SK-N-SH (cell line): ENCODE results near the gene GMPPA. TPM values are rescaled to one million over a fixed set of nuclear protein-coding genes. Genes with fewer than 3 reads are reported as not detected.
A peak's percentile ranks its signal among the peaks of the same experiment; 100 is the strongest.

Source experiments
- CTCF ChIA-PET: fragments of 300-600, 350-600 bp; formaldehyde crosslinking; extraction: SDS; loops from one replicate; lab custom pipeline; 2021; lab: Yijun Ruan, JAX
- POLR2A ChIA-PET: fragments of 350-600 bp; sonication (Branson Sonifier 250); formaldehyde crosslinking; extraction: SDS; loops from one replicate; lab custom pipeline; 2020; ENCODE audit warnings: antibody characterized with exemption, inconsistent platforms; lab: Yijun Ruan, JAX
- DNase-seq: peaks from one replicate; pipeline ENCODE4 v3.0.0; 2012
- H2AFZ ChIP-seq: fragments of 200-600 bp; sonication (generic); 2 replicates; pipeline ENCODE4 v1.8.1; 2016; ENCODE audit warnings: antibody characterized with exemption, mild to moderate bottlenecking, low read depth
- H3F3A ChIP-seq: fragments of 200-600 bp; sonication (generic); replicated peaks from 2 replicates; pipeline ENCODE3; 2016; ENCODE audit warnings: antibody characterized with exemption, mild to moderate bottlenecking; ENCODE audit not compliant: insufficient read depth
- H3K27ac ChIP-seq, 2 experiments: fragments of 200-500 bp in 1 of 2; fragments of 200-600 bp in 1 of 2; sonication (Bioruptor generic) in 1 of 2; sonication (generic), shearing (Covaris generic) in 1 of 2; 2 replicates each; pipeline versions ENCODE4 v1.5.1 to v1.6.1; 2014 to 2016; ENCODE audit warnings: low read depth in 2 of 2, inconsistent platforms in 1 of 2, low read length in 1 of 2, mild to moderate bottlenecking in 1 of 2, mixed read lengths in 1 of 2
- H3K27me3 ChIP-seq: fragments of 200-600 bp; sonication (generic), shearing (Covaris generic); 2 replicates; pipeline ENCODE4 v1.6.1; 2016; ENCODE audit warnings: mixed run types; ENCODE audit not compliant: insufficient read depth
- H3K36me3 ChIP-seq, 2 experiments: fragments of 200-500 bp in 1 of 2; fragments of 200-600 bp in 1 of 2; sonication (Bioruptor generic) in 1 of 2; sonication (generic) in 1 of 2; replicated peaks in 1 of 2; 2 replicates each; pipeline versions ENCODE3 to v1.5.1; 2014 to 2016; ENCODE audit warnings: low read length in 1 of 2, mild to moderate bottlenecking in 1 of 2; ENCODE audit not compliant: insufficient read depth in 2 of 2, control insufficient read depth in 1 of 2
- H3K4me1 ChIP-seq, 2 experiments: fragments of 200-500 bp in 1 of 2; fragments of 200-600 bp in 1 of 2; sonication (Bioruptor generic) in 1 of 2; sonication (generic), shearing (Covaris generic) in 1 of 2; 2 replicates each; pipeline versions ENCODE4 v1.5.1 to v1.6.1; 2014 to 2016; ENCODE audit warnings: low read depth in 1 of 2, low read length in 1 of 2, mixed run types in 1 of 2; ENCODE audit not compliant: insufficient read depth in 2 of 2, control insufficient read depth in 1 of 2
- H3K4me2 ChIP-seq: fragments of 200-600 bp; sonication (generic), shearing (Covaris generic); 2 replicates; pipeline ENCODE4 v1.6.1; 2017; ENCODE audit warnings: mixed run types
- H3K4me3 ChIP-seq, 2 experiments: fragments of 200-500 bp in 1 of 2; fragments of 200-600 bp in 1 of 2; sonication (Bioruptor generic) in 1 of 2; sonication (generic), shearing (Covaris generic) in 1 of 2; 2 replicates each; pipeline versions ENCODE4 v1.5.1 to v1.8.1; 2014 to 2016; ENCODE audit warnings: low read depth in 2 of 2, inconsistent platforms in 1 of 2, low read length in 1 of 2, mild to moderate bottlenecking in 1 of 2, mixed read lengths in 1 of 2, moderate library complexity in 1 of 2
- H3K79me2 ChIP-seq: fragments of 200-600 bp; sonication (generic); 2 replicates; pipeline ENCODE4 v1.8.1; 2017; ENCODE audit warnings: mild to moderate bottlenecking; ENCODE audit not compliant: insufficient read depth
- H3K9ac ChIP-seq: fragments of 200-600 bp; sonication (generic); 2 replicates; pipeline ENCODE4 v1.6.1; 2017; ENCODE audit warnings: mixed run types
- H3K9me2 ChIP-seq: fragments of 200-600 bp; sonication (generic); 2 replicates; pipeline ENCODE4 v1.6.1; 2017; ENCODE audit warnings: mixed run types
- H3K9me3 ChIP-seq: fragments of 200-600 bp; sonication (generic); 2 replicates; pipeline ENCODE4 v1.6.1; 2017; ENCODE audit warnings: mixed run types, mild to moderate bottlenecking, moderate library complexity
- H4K20me1 ChIP-seq: fragments of 200-600 bp; sonication (generic); 2 replicates; pipeline ENCODE4 v1.6.1; 2017; ENCODE audit warnings: mild to moderate bottlenecking, mixed run types; ENCODE audit not compliant: insufficient read depth
- CHD2 ChIP-seq: fragments of 150-350 bp; IDR thresholded peaks from 2 replicates; pipeline ENCODE4 v1.6.1; 2018; ENCODE audit warnings: low read length; ENCODE audit not compliant: partially characterized antibody
- ELF1 ChIP-seq: IDR thresholded peaks from 2 replicates; pipeline ENCODE4 v1.4.0; 2012
- EP300 ChIP-seq, 2 experiments: IDR thresholded peaks; 2 replicates each; pipeline versions ENCODE4 v1.4.0 to v1.6.1; 2012; ENCODE audit warnings: borderline replicate concordance in 1 of 2, low read depth in 1 of 2, low read length in 1 of 2
- FOSL2 ChIP-seq: IDR thresholded peaks from 2 replicates; pipeline ENCODE4 v1.4.0; 2012; ENCODE audit warnings: low read depth, mild to moderate bottlenecking, moderate library complexity, borderline replicate concordance
- FOXJ3 ChIP-seq: sonication (generic); formaldehyde crosslinking; IDR thresholded peaks from 2 replicates; pipeline ENCODE4 v1.5.1; 2020; ENCODE audit warnings: mild to moderate bottlenecking, missing genetic modification reagents
- FOXM1 ChIP-seq: IDR thresholded peaks from 2 replicates; pipeline ENCODE4 v1.4.0; 2012; ENCODE audit warnings: low read depth, mild to moderate bottlenecking
- MEF2A ChIP-seq: IDR thresholded peaks from 2 replicates; pipeline ENCODE4 v1.4.0; 2012; ENCODE audit warnings: low read depth, borderline replicate concordance
- NFIC ChIP-seq: IDR thresholded peaks from 2 replicates; pipeline ENCODE4 v1.4.0; 2012; ENCODE audit warnings: borderline replicate concordance
- NRF1 ChIP-seq: IDR thresholded peaks from 2 replicates; pipeline ENCODE4 v1.6.1; 2012; ENCODE audit warnings: low read depth, mild to moderate bottlenecking, low read length
- POLR2AphosphoS5 ChIP-seq: IDR thresholded peaks from 2 replicates; pipeline ENCODE4 v1.6.1; 2012; ENCODE audit warnings: low read depth, low read length
- RXRA ChIP-seq: IDR thresholded peaks from 2 replicates; pipeline ENCODE4 v1.4.0; 2012; ENCODE audit warnings: low read depth, mild to moderate bottlenecking, borderline replicate concordance
- SIN3A ChIP-seq: IDR thresholded peaks from 2 replicates; pipeline ENCODE4 v1.6.1; 2012; ENCODE audit warnings: low read depth, mild to moderate bottlenecking, low read length, moderate library complexity, borderline replicate concordance
- SMC3 ChIP-seq: IDR thresholded peaks from 2 replicates; pipeline ENCODE4 v1.6.1; 2012; ENCODE audit warnings: low read depth, low read length, improper control_type of control experiment
- TAF1 ChIP-seq: IDR thresholded peaks from 2 replicates; pipeline ENCODE4 v1.6.1; 2012; ENCODE audit warnings: low read depth, mild to moderate bottlenecking, low read length, moderate library complexity, borderline replicate concordance
- TCF12 ChIP-seq: IDR thresholded peaks from 2 replicates; pipeline ENCODE4 v1.4.0; 2012
- WGBS: methylation state at CpG from one replicate; pipeline ENCODE4 v1.1.6; 2017; ENCODE audit warnings: low lambda C conversion rate; 5-methylcytosine and 5-hydroxymethylcytosine counted together
- polyA plus RNA-seq, 3 experiments: library from polyadenylated mRNA; depleted of rRNA; stranded (reverse); fragments of >200 nt; gene quantifications; 2 replicates each; pipeline ENCODE4 v1.2.3, GENCODE V29; 2012
- TF ChIP-seq, protein P1 (sequence below): IDR thresholded peaks from 2 replicates; pipeline ENCODE4 v1.6.1; 2012; ENCODE audit warnings: mild to moderate bottlenecking, low read depth, low read length, moderate library complexity
- TF ChIP-seq, protein P2 (sequence below): IDR thresholded peaks from 2 replicates; pipeline ENCODE4; 2012
- TF ChIP-seq, protein P3 (sequence below): IDR thresholded peaks from 2 replicates; pipeline ENCODE4 v1.4.0; 2012; ENCODE audit warnings: low read depth, borderline replicate concordance

GMPPA gene
- polyA plus RNA-seq, 1 of the 3 experiments (the other 2 are of a cell fraction) = 61.3 TPM

DNA sequence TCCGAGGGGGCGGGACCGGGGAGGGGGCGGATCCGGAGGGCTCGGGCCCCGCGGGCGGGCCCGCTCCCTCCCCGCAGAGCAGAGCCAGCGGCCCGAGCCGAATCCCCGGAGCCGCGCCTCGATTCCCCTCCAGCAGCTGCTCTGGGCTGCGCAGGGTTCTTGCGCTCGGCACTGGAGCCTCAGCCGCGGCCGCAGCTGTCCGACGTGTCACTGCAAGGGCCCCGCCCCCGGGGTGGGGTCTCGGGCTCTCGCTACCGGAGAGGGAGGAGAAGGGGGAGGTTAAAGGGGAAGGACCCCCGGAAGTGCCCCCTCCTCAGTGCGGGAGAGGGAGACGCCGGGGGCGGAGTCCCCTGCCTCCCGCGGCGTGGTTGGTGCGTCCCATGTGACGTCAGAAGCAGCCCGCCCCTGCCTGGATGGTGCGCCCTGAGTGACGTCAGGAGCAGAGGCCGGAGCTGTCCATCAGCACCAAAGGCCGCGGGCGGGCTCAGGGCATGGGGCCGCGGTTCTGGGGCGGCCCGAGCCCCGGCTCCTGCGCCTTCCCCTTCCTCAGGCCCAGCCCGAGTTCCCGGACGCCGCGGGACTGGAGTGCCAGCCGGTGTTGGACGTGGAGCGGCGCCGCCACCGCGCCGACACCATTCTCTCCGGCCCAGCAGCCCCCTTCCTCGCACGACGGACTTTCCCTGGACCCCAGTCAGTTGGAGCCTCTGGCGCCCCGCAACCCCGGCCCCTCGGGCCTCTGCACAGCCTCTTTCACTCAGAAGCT lies 45.1 kb downstream of the GMPPA start, which contains the start of the genes CHPF and TMEM198 (continued):
- TF ChIP-seq, protein P1, sequence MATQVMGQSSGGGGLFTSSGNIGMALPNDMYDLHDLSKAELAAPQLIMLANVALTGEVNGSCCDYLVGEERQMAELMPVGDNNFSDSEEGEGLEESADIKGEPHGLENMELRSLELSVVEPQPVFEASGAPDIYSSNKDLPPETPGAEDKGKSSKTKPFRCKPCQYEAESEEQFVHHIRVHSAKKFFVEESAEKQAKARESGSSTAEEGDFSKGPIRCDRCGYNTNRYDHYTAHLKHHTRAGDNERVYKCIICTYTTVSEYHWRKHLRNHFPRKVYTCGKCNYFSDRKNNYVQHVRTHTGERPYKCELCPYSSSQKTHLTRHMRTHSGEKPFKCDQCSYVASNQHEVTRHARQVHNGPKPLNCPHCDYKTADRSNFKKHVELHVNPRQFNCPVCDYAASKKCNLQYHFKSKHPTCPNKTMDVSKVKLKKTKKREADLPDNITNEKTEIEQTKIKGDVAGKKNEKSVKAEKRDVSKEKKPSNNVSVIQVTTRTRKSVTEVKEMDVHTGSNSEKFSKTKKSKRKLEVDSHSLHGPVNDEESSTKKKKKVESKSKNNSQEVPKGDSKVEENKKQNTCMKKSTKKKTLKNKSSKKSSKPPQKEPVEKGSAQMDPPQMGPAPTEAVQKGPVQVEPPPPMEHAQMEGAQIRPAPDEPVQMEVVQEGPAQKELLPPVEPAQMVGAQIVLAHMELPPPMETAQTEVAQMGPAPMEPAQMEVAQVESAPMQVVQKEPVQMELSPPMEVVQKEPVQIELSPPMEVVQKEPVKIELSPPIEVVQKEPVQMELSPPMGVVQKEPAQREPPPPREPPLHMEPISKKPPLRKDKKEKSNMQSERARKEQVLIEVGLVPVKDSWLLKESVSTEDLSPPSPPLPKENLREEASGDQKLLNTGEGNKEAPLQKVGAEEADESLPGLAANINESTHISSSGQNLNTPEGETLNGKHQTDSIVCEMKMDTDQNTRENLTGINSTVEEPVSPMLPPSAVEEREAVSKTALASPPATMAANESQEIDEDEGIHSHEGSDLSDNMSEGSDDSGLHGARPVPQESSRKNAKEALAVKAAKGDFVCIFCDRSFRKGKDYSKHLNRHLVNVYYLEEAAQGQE = peak; percentile 98
- peak; percentile 49; the same call in 1 of the 2 replicates for TF ChIP-seq ELF1
- peak; percentile 65; the same call in 1 of the 2 replicates for TF ChIP-seq SIN3A
- no peak for TF ChIP-seq FOXM1
- TF ChIP-seq FOXJ3 = no peak
- peak; percentile 63; the same call in 1 of the 2 replicates for TF ChIP-seq POLR2AphosphoS5
- peak; percentile 69 for TF ChIP-seq CHD2
- TF ChIP-seq SMC3 = no peak

GRCh38 chr2:219544567-219544966 lies 45.9 kb downstream of the GMPPA start:
- H3K4me3 ChIP-seq = peak overlapping the region; percentile 62 to 86
- WGBS = 14% methylated on average over 9 of the region's 9 CpGs
- peaks cover 7 to 30% of the 10 kb centered on the region in 2 experiments; a peak in 2 of 4 replicates for H3K4me1 ChIP-seq
- H3K4me2 ChIP-seq = peak overlapping the region; percentile 97
- TF ChIP-seq TCF12 (no peak), NRF1 (no peak), NFIC (no peak), TAF1 (no peak), FOSL2 (no peak), EP300 (IDR thresholded peaks at IDR 0.05; ENCODE audit: borderline replicate concordance in 1 of 2, low read depth in 1 of 2, low read length in 1 of 2) (no peak), ELF1 (no peak), FOXJ3 (no peak), RXRA (no peak), MEF2A (no peak)
- TF ChIP-seq, protein P2, sequence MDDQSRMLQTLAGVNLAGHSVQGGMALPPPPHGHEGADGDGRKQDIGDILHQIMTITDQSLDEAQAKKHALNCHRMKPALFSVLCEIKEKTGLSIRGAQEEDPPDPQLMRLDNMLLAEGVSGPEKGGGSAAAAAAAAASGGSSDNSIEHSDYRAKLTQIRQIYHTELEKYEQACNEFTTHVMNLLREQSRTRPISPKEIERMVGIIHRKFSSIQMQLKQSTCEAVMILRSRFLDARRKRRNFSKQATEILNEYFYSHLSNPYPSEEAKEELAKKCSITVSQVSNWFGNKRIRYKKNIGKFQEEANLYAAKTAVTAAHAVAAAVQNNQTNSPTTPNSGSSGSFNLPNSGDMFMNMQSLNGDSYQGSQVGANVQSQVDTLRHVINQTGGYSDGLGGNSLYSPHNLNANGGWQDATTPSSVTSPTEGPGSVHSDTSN = no peak
- TF ChIP-seq, protein P3, sequence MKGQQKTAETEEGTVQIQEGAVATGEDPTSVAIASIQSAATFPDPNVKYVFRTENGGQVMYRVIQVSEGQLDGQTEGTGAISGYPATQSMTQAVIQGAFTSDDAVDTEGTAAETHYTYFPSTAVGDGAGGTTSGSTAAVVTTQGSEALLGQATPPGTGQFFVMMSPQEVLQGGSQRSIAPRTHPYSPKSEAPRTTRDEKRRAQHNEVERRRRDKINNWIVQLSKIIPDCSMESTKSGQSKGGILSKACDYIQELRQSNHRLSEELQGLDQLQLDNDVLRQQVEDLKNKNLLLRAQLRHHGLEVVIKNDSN = no peak
- no peaks in the 10 kb centered on the region for H3K27me3 ChIP-seq
- H2AFZ ChIP-seq = no peak overlapping the region
- ChIA-PET CTCF (interaction anchor here (0.9 to 62.1 kb wide), 12 partner anchors 9 to 156 kb away, joined by 3 to 2824 read pairs (median 8); partner anchors contain the start of genes ASIC4, GMPPA and STK11IP), POLR2A (interaction anchor here (1.4 to 1.9 kb wide), 3 partner anchors 8 to 46 kb away, joined by 3 to 12 read pairs (median 6); partner anchors contain the start of gene GMPPA)
- peaks cover 13% of the 10 kb centered on the region for H3K79me2 ChIP-seq
- peaks cover 6% of the 10 kb centered on the region for H3F3A ChIP-seq
- 0 out of 4 replicates have a peak overlapping the region, but pooled peaks of 1 of the 2 experiments have one; percentile 77 for H3K27ac ChIP-seq
- no peak overlapping the region for H3K9ac ChIP-seq
- no peak for DNase-seq
- no peaks in the 10 kb centered on the region for H3K9me2 ChIP-seq
- peaks cover 9 to 21% of the 10 kb centered on the region in 2 experiments for H3K36me3 ChIP-seq
- no peaks in the 10 kb centered on the region for H3K9me3 ChIP-seq
- peaks cover 20% of the 10 kb centered on the region for H4K20me1 ChIP-seq
